ENCODE measurements around the gene ZNF800.

GRCh38 chr7:127437241-127437640 is 44.7 kb upstream of the ZNF800 start:
- no peak for TF ChIP-seq MAX (IDR thresholded peaks at IDR 0.05)
- no peak for TF ChIP-seq CTCF (IDR thresholded peaks at IDR 0.05; ENCODE audit: low read depth, low read length, missing input control)
- no peak for TF ChIP-seq REST (IDR thresholded peaks at IDR 0.05)
- TF ChIP-seq RAD21 (IDR thresholded peaks at IDR 0.05), result no peak
- TF ChIP-seq NR2F2 (IDR thresholded peaks at IDR 0.05), result no peak
- TF ChIP-seq RXRA (IDR thresholded peaks at IDR 0.05), result no peak
- no peak for TF ChIP-seq EGR1 (IDR thresholded peaks at IDR 0.05; ENCODE audit: low read depth in 2 of 2)
- TF ChIP-seq JUND (IDR thresholded peaks at IDR 0.05), result no peak
- TF ChIP-seq SP1 (IDR thresholded peaks at IDR 0.05), result no peak
- no peak for TF ChIP-seq ATF3 (IDR thresholded peaks at IDR 0.05)
- TF ChIP-seq YY1 (IDR thresholded peaks at IDR 0.05), result no peak
- no peak for TF ChIP-seq TAF1 (conservative IDR thresholded peaks at IDR 0.05)
- TF ChIP-seq GABPA (IDR thresholded peaks at IDR 0.05 in 1 of 2, conservative IDR thresholded peaks at IDR 0.05 in 1 of 2), result no peak

Data from liver (tissue), 3 donors.